Aorta (tissue), 5 donors: ENCODE measurements around the gene PLCE1. TPM values are rescaled to one million over a fixed set of nuclear protein-coding genes. Genes with fewer than 3 reads are reported as not detected.
A peak's percentile ranks its signal among the peaks of the same experiment; 100 is the strongest.

Experiments
- ATAC-seq: fragments of 200-7000 bp; cut with Tn5 transposase; one replicate; pipeline ENCODE4 v1.9.1; 2022; ENCODE audit warnings: moderate library complexity; ENCODE audit not compliant: low FRiP score
- DNase-seq, 2 donors: peaks; one replicate each; pipeline ENCODE4 v3.0.0-alpha.2; 2020
- H3K27ac ChIP-seq, 2 donors: one replicate each; pipeline ENCODE4 v1.5.1; 2013; ENCODE audit warnings: low read length in 2 of 2, mild to moderate bottlenecking in 2 of 2, moderate library complexity in 2 of 2, control low read depth in 1 of 2, inconsistent platforms in 1 of 2, low read depth in 1 of 2
- H3K27me3 ChIP-seq, 2 donors: one replicate each; pipeline ENCODE4 v1.6.1; 2013; ENCODE audit warnings: control low read depth in 1 of 2, low read length in 1 of 2, mild to moderate bottlenecking in 1 of 2, moderate library complexity in 1 of 2; ENCODE audit not compliant: insufficient read depth in 2 of 2, control insufficient read depth in 1 of 2
- H3K36me3 ChIP-seq, 2 donors: one replicate each; pipeline ENCODE4 v1.6.1; 2013; ENCODE audit warnings: control low read depth in 1 of 2, low read length in 1 of 2, mild to moderate bottlenecking in 1 of 2; ENCODE audit not compliant: insufficient read depth in 2 of 2, control insufficient read depth in 1 of 2
- H3K4me1 ChIP-seq, 2 donors: one replicate each; pipeline ENCODE4 v1.6.1; 2013; ENCODE audit warnings: low read length in 2 of 2, control low read depth in 1 of 2, mild to moderate bottlenecking in 1 of 2, moderate library complexity in 1 of 2; ENCODE audit not compliant: insufficient read depth in 2 of 2, control insufficient read depth in 1 of 2
- H3K4me3 ChIP-seq, 2 donors: one replicate each; pipeline ENCODE4 v1.5.1; 2013; ENCODE audit warnings: low read length in 2 of 2, control low read depth in 1 of 2, mild to moderate bottlenecking in 1 of 2
- H3K9me3 ChIP-seq: one replicate; pipeline ENCODE4 v1.6.1; 2013; ENCODE audit warnings: mild to moderate bottlenecking, low read length; ENCODE audit not compliant: control insufficient read depth
- WGBS, 2 donors: extraction: QIAGEN DNeasy Blood & Tissue Kit; methylation state at CpG; one replicate each; pipeline ENCODE4 v1.1.7; 2013; 5-methylcytosine and 5-hydroxymethylcytosine counted together
- intact Hi-C, 2 donors: fragments of 100-400 bp; cut with DNase I; formaldehyde crosslinking; loops; one replicate each; pipeline versions ENCODE4 v1.14.2 to v1.15.0; 2022
- polyA plus RNA-seq, 2 donors: library from polyadenylated mRNA; stranded (reverse); fragments of 200-250 nt; gene quantifications; one replicate each; pipeline ENCODE4 v1.2.3, GENCODE V29; 2013
- total RNA-seq, 2 donors: library from RNA; stranded (reverse); fragmentation: NEBNext Ultra II Directional; extraction: Animal tissue kit (Norgen Biotek cat#: 25700); gene quantifications; one replicate each; pipeline ENCODE4 v1.2.1, GENCODE V29; 2021
- donor health status: healthy with polysubstance abuse.
- donor health status: Bipolar disorder and iron deficiency.
- donor health status: DM: no; HTN: no; CAD: no.
- donor health status: DM: no; HTN: no; CAD: no.
- donor health status: DM: yes; HTN: yes; CAD: no.

PLCE1 gene
- total and polyA plus RNA-seq, 4 donors: 1.5 to 16.6 (median 10.7) TPM

GRCh38 chr10:93991114-93991513, 2.6 kb upstream of the PLCE1 start:
- no peaks in the 10 kb centered on the region for H3K27me3 ChIP-seq
- intact Hi-C loops: loop anchor here (5.0 to 10.0 kb wide), 3 partner anchors 64 to 234 kb away; no protein-coding TSS in a partner anchor
- no peaks in the 10 kb centered on the region for H3K4me1 ChIP-seq
- whole genome bisulfite sequencing, 2 donors: 30 to 35% methylated on average over 4 of the region's 4 CpGs
- no peaks in the 10 kb centered on the region for H3K9me3 ChIP-seq
- peak overlapping the region in 1 of 2 donors; percentile 55 for H3K27ac ChIP-seq
- no peaks in the 10 kb centered on the region for H3K36me3 ChIP-seq
- H3K4me3 ChIP-seq: no peak overlapping the region
- DNase-seq (no peak), ATAC-seq (no peak)

DNA sequence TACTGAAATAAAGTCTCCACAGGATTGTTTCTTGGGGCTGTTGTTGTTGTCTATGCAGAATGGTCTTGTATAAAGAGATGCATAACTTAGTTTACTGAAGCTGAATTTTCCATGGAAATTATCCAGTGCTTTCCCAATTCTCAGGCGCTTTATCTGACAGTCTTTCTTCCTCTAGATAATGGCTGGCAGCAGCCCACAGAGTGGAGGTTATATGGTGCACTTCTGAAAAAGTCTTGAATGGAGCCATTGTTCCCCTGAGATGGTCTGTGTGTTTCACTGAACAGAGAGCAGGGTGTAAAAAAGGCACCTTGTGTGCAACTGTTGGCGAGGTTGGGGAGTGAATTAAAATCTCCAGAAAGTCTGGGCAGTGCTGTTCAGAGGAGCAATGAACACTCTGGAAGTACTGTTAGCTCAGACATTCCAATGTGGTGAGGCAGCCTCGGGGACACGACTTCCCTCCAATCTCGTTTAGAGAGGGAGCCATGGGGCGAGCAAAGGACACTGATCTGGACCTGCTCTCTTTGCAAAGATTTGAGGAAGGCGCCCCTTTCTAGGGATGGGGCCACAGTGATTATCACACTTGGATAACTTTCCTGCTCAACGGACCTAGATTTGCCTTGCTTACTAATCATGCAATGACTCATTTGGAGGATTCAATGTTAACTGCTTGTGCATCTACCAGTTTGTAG, 2.0 kb upstream of the PLCE1 start:
- Histone ChIP-seq H3K27me3 (no peaks in the 10 kb centered on the region), H3K4me1 (no peaks in the 10 kb centered on the region), H3K4me3 (no peak overlapping the region), H3K27ac (peak overlapping the region in 1 of 2 donors; percentile 78), H3K9me3 (no peaks in the 10 kb centered on the region), H3K36me3 (no peaks in the 10 kb centered on the region)
- WGBS, 2 donors: 1 to 2% methylated on average over 8 of the region's 8 CpGs
- DNase-seq (peak; percentile 82 to 85), ATAC-seq (peak; percentile 82)
- intact Hi-C loops: loop anchor here (5.0 to 10.0 kb wide), 3 partner anchors 63 to 233 kb away; no protein-coding TSS in a partner anchor

DNA sequence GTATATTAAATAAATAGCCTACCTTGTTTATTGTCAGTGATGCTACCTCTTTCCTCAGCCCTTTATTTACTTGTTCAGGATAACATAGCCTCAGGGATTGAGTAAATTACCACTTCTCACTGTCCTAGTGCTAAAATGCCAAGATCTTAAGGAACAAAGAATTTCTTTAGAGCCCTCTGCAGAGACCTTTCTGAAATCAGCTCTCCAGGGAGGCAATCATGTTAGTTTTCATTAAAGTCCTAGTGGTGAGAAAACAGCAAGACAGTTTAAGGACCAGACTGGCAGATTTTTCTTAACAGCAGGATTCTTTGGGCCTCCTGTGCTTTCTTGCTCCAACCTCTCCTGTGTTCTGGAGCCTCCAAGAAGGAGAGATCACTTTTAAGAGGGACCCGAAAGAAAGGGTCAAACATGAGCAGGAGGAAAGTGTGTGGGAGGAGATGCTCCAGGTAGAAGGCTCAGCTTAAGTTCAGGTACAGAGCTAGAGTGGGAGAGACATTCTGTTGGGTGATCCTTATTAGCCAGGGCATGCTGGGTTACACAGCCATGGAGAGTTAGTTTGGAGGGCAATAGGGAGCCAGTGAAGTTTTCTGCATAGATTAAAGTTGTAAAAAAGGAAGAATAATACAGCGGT, 1.2 kb upstream of the PLCE1 start:
- Histone ChIP-seq H3K27me3 (no peaks in the 10 kb centered on the region), H3K4me1 (no peaks in the 10 kb centered on the region), H3K36me3 (no peaks in the 10 kb centered on the region), H3K27ac (peak overlapping the region; percentile 8 to 12), H3K9me3 (no peaks in the 10 kb centered on the region), H3K4me3 (no peak overlapping the region)
- WGBS, 2 donors: 90 to 97% methylated on average over 2 of the region's 2 CpGs
- no peak for DNase-seq
- intact Hi-C loops: loop anchor here (5.0 to 10.0 kb wide), 3 partner anchors 62 to 232 kb away; no protein-coding TSS in a partner anchor
- ATAC-seq: no peak

DNA sequence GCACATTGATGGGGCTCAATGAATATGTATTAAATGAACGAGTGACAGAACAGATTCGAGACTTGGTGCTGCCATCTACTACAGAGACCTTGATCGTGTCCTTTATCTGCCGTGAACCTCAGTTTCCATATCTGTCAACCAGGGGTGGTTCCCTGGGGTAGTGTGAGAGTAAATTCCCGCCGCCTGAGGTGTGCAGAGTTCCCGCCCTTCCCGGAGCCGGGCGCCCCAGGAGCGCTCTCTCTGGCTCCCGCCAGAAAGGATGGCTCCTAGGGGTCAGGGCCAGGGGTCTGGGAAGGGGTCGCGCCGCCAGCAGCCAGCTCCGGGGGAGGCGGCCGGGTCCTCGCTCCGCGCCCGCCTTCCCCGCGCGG, 333 bp upstream of the PLCE1 start:
- no peak for DNase-seq

GRCh38 chr10:93994438-93994801, 689 bp downstream of the PLCE1 start:
- Histone ChIP-seq H3K27ac (no peak overlapping the region), H3K4me3 (peak overlapping the region; percentile 28 to 59), H3K9me3 (no peaks in the 10 kb centered on the region), H3K4me1 (no peaks in the 10 kb centered on the region), H3K36me3 (no peaks in the 10 kb centered on the region), H3K27me3 (no peaks in the 10 kb centered on the region)
- intact Hi-C loops: loop anchor here (5.0 to 10.0 kb wide), 3 partner anchors 60 to 230 kb away; no protein-coding TSS in a partner anchor
- WGBS, 2 donors: 20 to 22% methylated on average over 12 of the region's 12 CpGs
- no peak for ATAC-seq
- no peak for DNase-seq

More for the DNA sequence above, 333 bp upstream of the PLCE1 start:
- no peaks in the 10 kb centered on the region for H3K9me3 ChIP-seq
- ATAC-seq: peak; percentile 21
- 4 to 5% methylated on average over 19 to 25 of the region's 25 CpGs for WGBS, 2 donors
- H3K27me3 ChIP-seq: no peaks in the 10 kb centered on the region
- intact Hi-C loops: loop anchor here (5.0 to 10.0 kb wide), 3 partner anchors 61 to 231 kb away; no protein-coding TSS in a partner anchor
- peak overlapping the region; percentile 28 to 59 for H3K4me3 ChIP-seq
- peak overlapping the region in 1 of 2 donors; percentile 6 for H3K27ac ChIP-seq
- no peaks in the 10 kb centered on the region for H3K36me3 ChIP-seq
- no peaks in the 10 kb centered on the region for H3K4me1 ChIP-seq

GRCh38 chr10:93995182-93995581, 1.5 kb downstream of the PLCE1 start:
- no peak overlapping the region for H3K27ac ChIP-seq
- H3K4me3 ChIP-seq: no peak overlapping the region
- H3K9me3 ChIP-seq: no peaks in the 10 kb centered on the region
- ATAC-seq: no peak
- intact Hi-C loops: loop anchor here (10.0 kb wide), 2 partner anchors 60 to 230 kb away; no protein-coding TSS in a partner anchor
- no peak for DNase-seq
- WGBS, 2 donors: 95 to 100% methylated on average over 1 of the region's 1 CpG
- no peaks in the 10 kb centered on the region for H3K27me3 ChIP-seq
- H3K36me3 ChIP-seq: no peaks in the 10 kb centered on the region
- peaks cover 0 to 3% of the 10 kb centered on the region in 2 donors for H3K4me1 ChIP-seq

GRCh38 chr10:93995598-93996271, 2.0 kb downstream of the PLCE1 start:
- no peak for ATAC-seq
- Histone ChIP-seq H3K27me3 (no peaks in the 10 kb centered on the region), H3K9me3 (no peaks in the 10 kb centered on the region), H3K4me3 (no peak overlapping the region), H3K27ac (no peak overlapping the region), H3K36me3 (no peaks in the 10 kb centered on the region), H3K4me1 (peaks cover 0 to 3% of the 10 kb centered on the region in 2 donors)
- intact Hi-C loops: loop anchor here (10.0 kb wide), 2 partner anchors 59 to 229 kb away; no protein-coding TSS in a partner anchor
- DNase-seq: no peak
- 88 to 93% methylated on average over 10 of the region's 10 CpGs for WGBS, 2 donors

DNA sequence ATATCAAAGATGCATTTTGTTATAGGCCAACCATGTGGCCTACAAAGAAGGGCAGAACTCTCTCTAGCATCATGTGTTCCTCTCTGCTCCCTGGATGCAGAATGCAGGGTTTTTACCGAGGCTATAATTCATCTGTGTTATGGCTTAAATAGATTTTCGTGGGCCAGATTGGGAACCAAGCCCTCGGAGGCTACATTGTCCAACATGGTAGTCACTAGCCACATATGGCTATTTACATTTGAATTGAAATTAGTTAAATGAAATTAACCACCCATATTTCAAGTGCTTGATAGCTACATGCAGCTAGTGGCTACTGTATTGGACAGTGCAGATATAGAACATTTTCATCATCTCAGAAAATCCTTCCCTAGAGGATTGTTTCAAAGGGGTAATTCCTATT, 2.8 kb downstream of the PLCE1 start:
- H3K27me3 ChIP-seq: no peaks in the 10 kb centered on the region
- intact Hi-C loops: loop anchor here (10.0 kb wide), 2 partner anchors 58 to 228 kb away; no protein-coding TSS in a partner anchor
- no peak for DNase-seq
- peaks cover 0 to 3% of the 10 kb centered on the region in 2 donors for H3K4me1 ChIP-seq
- no peak for ATAC-seq
- no peaks in the 10 kb centered on the region for H3K9me3 ChIP-seq
- H3K27ac ChIP-seq: no peak overlapping the region
- no peaks in the 10 kb centered on the region for H3K36me3 ChIP-seq
- no peak overlapping the region for H3K4me3 ChIP-seq
- WGBS, 2 donors: 88 to 95% methylated on average over 3 of the region's 3 CpGs
